HepG2 (cell line): ENCODE data around the gene PCNP. TPM values are rescaled to one million over a fixed set of nuclear protein-coding genes. Genes with fewer than 3 reads are reported as not detected.
"Not testable (repeated sequence)": the region's sequence is repeated elsewhere in the genome, so short reads cannot be mapped to it uniquely, and the experiment has no call there.

ENCODE experiments used
- ATAC-seq: fragments of 200-7000 bp; cut with Tn5 transposase; 3 replicates; pipeline ENCODE4 v1.9.1; 2020; ENCODE audit warnings: mild to moderate bottlenecking, moderate library complexity
- BruUV-seq: library from RNA; stranded (reverse); fragments of 400-500 nt; replicated peaks from 2 replicates; lab custom pipeline; 2021; lab: Mats Ljungman, UMichigan
- CTCF ChIA-PET: fragments of 300-600 bp; formaldehyde crosslinking; extraction: SDS; loops from one replicate; lab custom pipeline; 2021; ENCODE audit warnings: low total read pairs, inconsistent platforms, low intra/inter-chr PET ratio; lab: Yijun Ruan, JAX
- POLR2A ChIA-PET: fragments of 350-600 bp; sonication (Branson Sonifier 250); formaldehyde crosslinking; loops from one replicate; lab custom pipeline; 2020; ENCODE audit warnings: antibody characterized with exemption, inconsistent platforms; lab: Yijun Ruan, JAX
- DNase-seq: peaks from one replicate; pipeline ENCODE4 v3.0.0-alpha.2; 2015; ENCODE audit warnings: low spot score
- FAIRE-seq: peaks from 3 replicates; lab custom pipeline; 2011; peaks lifted over from hg19 to GRCh38; lab: Jason Lieb, UNC
- H2AFZ ChIP-seq: one replicate; pipeline ENCODE4 v1.6.1; 2011; ENCODE audit warnings: low read length, inconsistent platforms
- H3K27ac ChIP-seq: fragments of 300-600 bp; 3 replicates; pipeline ENCODE4 v1.8.0; 2011; ENCODE audit warnings: mixed run types, mild to moderate bottlenecking, mixed read lengths, low read length, inconsistent platforms; ENCODE audit not compliant: insufficient read depth; ENCODE audit errors: extremely low read length
- H3K27me3 ChIP-seq, 2 experiments: fragments of 200-600 bp in 1 of 2; 2 replicates in 1 of 2; 3 replicates in 1 of 2; pipeline versions ENCODE4 v1.6.0 to v1.8.0; 2011; ENCODE audit warnings: low read length in 2 of 2, mild to moderate bottlenecking in 2 of 2, moderate library complexity in 2 of 2, inconsistent platforms in 1 of 2; ENCODE audit not compliant: insufficient read depth in 2 of 2, control insufficient read depth in 1 of 2
- H3K36me3 ChIP-seq, 2 experiments: fragments of 200-600 bp in 1 of 2; replicated peaks in 1 of 2; 2 replicates in 1 of 2; 3 replicates in 1 of 2; pipeline versions ENCODE4 v1.5.1 to v1.8.0; 2011; ENCODE audit warnings: low read length in 2 of 2, inconsistent platforms in 1 of 2; ENCODE audit not compliant: insufficient read depth in 2 of 2, control insufficient read depth in 1 of 2
- H3K4me1 ChIP-seq: 2 replicates; pipeline ENCODE4 v1.5.1; 2012; ENCODE audit warnings: low read length, inconsistent platforms; ENCODE audit not compliant: insufficient read depth
- H3K4me2 ChIP-seq: 2 replicates; pipeline ENCODE4 v1.6.0; 2011; ENCODE audit warnings: low read depth, low read length, inconsistent platforms
- H3K4me3 ChIP-seq, 3 experiments: fragments of 200-600 bp in 1 of 3; sonication (generic), shearing (Covaris generic) in 1 of 3; replicated peaks in 1 of 3; 2 replicates each; pipeline ENCODE4 v1.5.1; 2011 to 2016; ENCODE audit warnings: low read length in 3 of 3, inconsistent platforms in 2 of 3, low read depth in 2 of 3, mild to moderate bottlenecking in 2 of 3, control low read depth in 1 of 3, mixed read lengths in 1 of 3; ENCODE audit not compliant: insufficient read depth in 1 of 3
- H3K79me2 ChIP-seq: one replicate; pipeline ENCODE4 v1.6.1; 2011; ENCODE audit warnings: low read length, inconsistent platforms; ENCODE audit not compliant: insufficient read depth
- H3K9ac ChIP-seq: 2 replicates; pipeline ENCODE4 v1.6.0; 2011; ENCODE audit warnings: mild to moderate bottlenecking, low read depth, low read length, inconsistent platforms; ENCODE audit not compliant: insufficient read depth
- H3K9me3 ChIP-seq: 2 replicates; pipeline ENCODE4 v1.5.1; 2012; ENCODE audit warnings: mild to moderate bottlenecking, low read length
- H4K20me1 ChIP-seq: 2 replicates; pipeline ENCODE4 v1.6.0; 2011; ENCODE audit warnings: inconsistent platforms, mild to moderate bottlenecking, low read length, moderate library complexity; ENCODE audit not compliant: insufficient read depth
- AFF4 ChIP-seq: sonication (generic); formaldehyde crosslinking; IDR thresholded peaks from 2 replicates; pipeline ENCODE4 v1.4.0; 2020; ENCODE audit warnings: missing genetic modification reagents
- GLMP ChIP-seq: sonication (generic); formaldehyde crosslinking; IDR thresholded peaks from 2 replicates; pipeline ENCODE4 v1.9.0; 2021; ENCODE audit warnings: missing genetic modification reagents, mild to moderate bottlenecking, borderline replicate concordance
- HDAC2 ChIP-seq: sonication (generic); formaldehyde crosslinking; IDR thresholded peaks from 2 replicates; pipeline ENCODE4 v1.4.0; 2020; ENCODE audit warnings: missing genetic modification reagents
- WGBS: methylation state at CpG from one replicate; pipeline ENCODE4 v1.1.6; 2017; ENCODE audit warnings: low lambda C conversion rate; 5-methylcytosine and 5-hydroxymethylcytosine counted together
- in situ Hi-C: cut with HindIII; loops from 2 replicates; pipeline ENCODE4 v1.10.0; 2017; ENCODE audit warnings: low pct_unique_long_range_greater_than_20kb; ENCODE audit not compliant: extremely low pct_ligation_motif_present
- intact Hi-C: fragments of 100-400 bp; cut with micrococcal nuclease; formaldehyde crosslinking; loops from one replicate; pipeline ENCODE4 v1.10.0; 2022; ENCODE audit not compliant: unreplicated experiment
- polyA plus RNA-seq, 8 experiments: library from polyadenylated mRNA; depleted of rRNA in 3 of 8; stranded (reverse) in 7 of 8; unstranded in 1 of 8; fragments of >200 nt; fragmentation: Illumina TruSeq in 4 of 8; extraction: Trizol in 4 of 8; gene quantifications; 2 replicates each; pipeline versions ENCODE4 v1.2.1 to v1.2.3, GENCODE V29; 2011 to 2016; ENCODE audit warnings: low read depth in 4 of 8, missing spikeins in 1 of 8, mixed read lengths in 1 of 8; ENCODE audit not compliant: insufficient read depth in 1 of 8
- total RNA-seq, 5 experiments: library from RNA; depleted of rRNA; stranded (reverse); fragments of >200 nt; fragmentation: Illumina TruSeq; extraction: Trizol; gene quantifications; 2 replicates each; pipeline ENCODE4 v1.2.3, GENCODE V29; 2016; ENCODE audit warnings: low read depth in 1 of 5

PCNP gene
- total and polyA plus RNA-seq, 2 of the 13 experiments (the other 11 are each of a cell fraction or from before 2014, with no cell fraction given): 44.1 to 78.2 TPM

- TF ChIP-seq GLMP: no peak
- TF ChIP-seq AFF4: no peak
- TF ChIP-seq HDAC2 (CRISPR knock-in tag): no peak
Measured at GRCh38 chr3:101640256-101640655, 66.3 kb downstream of the PCNP start (continued).

- in situ Hi-C loops: loop anchor here (25.0 kb wide), 2 partner anchors 404 to 579 kb away; no protein-coding TSS in a partner anchor
- not testable (repeated sequence) for H3K4me2 ChIP-seq, BruUV-seq
Measured at GRCh38 chr3:101641397-101642115, 67.6 kb downstream of the PCNP start.

More at GRCh38 chr3:101641397-101642115, 67.6 kb downstream of the PCNP start:
- H3K4me1 ChIP-seq, H3K79me2 ChIP-seq, DNase-seq, H3K9me3 ChIP-seq, ATAC-seq, H2AFZ ChIP-seq, H3K27me3 ChIP-seq, H3K9ac ChIP-seq, FAIRE-seq, H3K27ac ChIP-seq, H3K36me3 ChIP-seq, CTCF ChIA-PET, H4K20me1 ChIP-seq, intact Hi-C loops, H3K4me3 ChIP-seq, POLR2A ChIA-PET: not testable (repeated sequence)
- WGBS: 83% methylated on average over 14 of the region's 14 CpGs
